Measurements from ENCODE around the gene CCSER2. TPM values are rescaled to one million over a fixed set of nuclear protein-coding genes. Genes with fewer than 3 reads are reported as not detected.

CCSER2 gene
- polyA plus RNA-seq, 4 donors, result 23.6 to 28.5 (median 26.6) TPM

- no peak for DNase-seq (ENCODE audit: low read depth in 4 of 4, low spot score in 2 of 4)
Observed at GRCh38 chr10:84538036-84538435, 209.6 kb downstream of the CCSER2 start.

- no peak for DNase-seq (ENCODE audit: low read depth in 4 of 4, low spot score in 2 of 4)
Observed at GRCh38 chr10:84539216-84539615, 210.8 kb downstream of the CCSER2 start.

- no peak for DNase-seq (ENCODE audit: low read depth in 4 of 4, low spot score in 2 of 4)
Observed at GRCh38 chr10:84540022-84540616, 211.7 kb downstream of the CCSER2 start.

- no peak for DNase-seq (ENCODE audit: low read depth in 4 of 4, low spot score in 2 of 4)
Observed at GRCh38 chr10:84540617-84541288, 212.4 kb downstream of the CCSER2 start.

- no peak for DNase-seq (ENCODE audit: low read depth in 4 of 4, low spot score in 2 of 4)
Observed at GRCh38 chr10:84541289-84541637, 212.9 kb downstream of the CCSER2 start.

GRCh38 chr10:84542522-84543490, 214.4 kb downstream of the CCSER2 start:
- no peak for DNase-seq (ENCODE audit: low read depth in 4 of 4, low spot score in 2 of 4)

- no peak for DNase-seq (ENCODE audit: low read depth in 4 of 4, low spot score in 2 of 4)
Observed at GRCh38 chr10:84543948-84544347, 215.6 kb downstream of the CCSER2 start.

GRCh38 chr10:84545651-84546050, 217.3 kb downstream of the CCSER2 start:
- no peak for DNase-seq (ENCODE audit: low read depth in 4 of 4, low spot score in 2 of 4)

- DNase-seq (ENCODE audit: low read depth in 4 of 4, low spot score in 2 of 4), result no peak
Observed at GRCh38 chr10:84546609-84547008, 218.2 kb downstream of the CCSER2 start.

GRCh38 chr10:84547616-84548015, 219.2 kb downstream of the CCSER2 start:
- DNase-seq (ENCODE audit: low read depth in 4 of 4, low spot score in 2 of 4), result no peak

- no peak for DNase-seq (ENCODE audit: low read depth in 4 of 4, low spot score in 2 of 4)
Observed at GRCh38 chr10:84548869-84549268, 220.5 kb downstream of the CCSER2 start.

- no peak for DNase-seq (ENCODE audit: low read depth in 4 of 4, low spot score in 2 of 4)
Observed at GRCh38 chr10:84549368-84550165, 221.2 kb downstream of the CCSER2 start.

GRCh38 chr10:84550756-84551436, 222.5 kb downstream of the CCSER2 start:
- DNase-seq (ENCODE audit: low read depth in 4 of 4, low spot score in 2 of 4), result no peak

- DNase-seq (ENCODE audit: low read depth in 4 of 4, low spot score in 2 of 4), result no peak
Observed at GRCh38 chr10:84551437-84552120, 223.2 kb downstream of the CCSER2 start.

- DNase-seq (ENCODE audit: low read depth in 4 of 4, low spot score in 2 of 4), result no peak
Observed at GRCh38 chr10:84552478-84552877, 224.1 kb downstream of the CCSER2 start.

- DNase-seq (ENCODE audit: low read depth in 4 of 4, low spot score in 2 of 4), result no peak
Observed at GRCh38 chr10:84562592-84562991, 234.2 kb downstream of the CCSER2 start.

GRCh38 chr10:84563355-84563754, 235.0 kb downstream of the CCSER2 start:
- DNase-seq (ENCODE audit: low read depth in 4 of 4, low spot score in 2 of 4), result no peak

- no peak for DNase-seq (ENCODE audit: low read depth in 4 of 4, low spot score in 2 of 4)
Observed at GRCh38 chr10:84563868-84564267, 235.5 kb downstream of the CCSER2 start.

GRCh38 chr10:84565881-84566582, 237.6 kb downstream of the CCSER2 start:
- no peak for DNase-seq (ENCODE audit: low read depth in 4 of 4, low spot score in 2 of 4)

Data from left renal cortex interstitium (tissue), 4 donors.